ENCODE data around the gene KL.

GRCh38 chr13:33073338-33073737, 57.1 kb downstream of the KL start:
- TF ChIP-seq, protein P1, sequence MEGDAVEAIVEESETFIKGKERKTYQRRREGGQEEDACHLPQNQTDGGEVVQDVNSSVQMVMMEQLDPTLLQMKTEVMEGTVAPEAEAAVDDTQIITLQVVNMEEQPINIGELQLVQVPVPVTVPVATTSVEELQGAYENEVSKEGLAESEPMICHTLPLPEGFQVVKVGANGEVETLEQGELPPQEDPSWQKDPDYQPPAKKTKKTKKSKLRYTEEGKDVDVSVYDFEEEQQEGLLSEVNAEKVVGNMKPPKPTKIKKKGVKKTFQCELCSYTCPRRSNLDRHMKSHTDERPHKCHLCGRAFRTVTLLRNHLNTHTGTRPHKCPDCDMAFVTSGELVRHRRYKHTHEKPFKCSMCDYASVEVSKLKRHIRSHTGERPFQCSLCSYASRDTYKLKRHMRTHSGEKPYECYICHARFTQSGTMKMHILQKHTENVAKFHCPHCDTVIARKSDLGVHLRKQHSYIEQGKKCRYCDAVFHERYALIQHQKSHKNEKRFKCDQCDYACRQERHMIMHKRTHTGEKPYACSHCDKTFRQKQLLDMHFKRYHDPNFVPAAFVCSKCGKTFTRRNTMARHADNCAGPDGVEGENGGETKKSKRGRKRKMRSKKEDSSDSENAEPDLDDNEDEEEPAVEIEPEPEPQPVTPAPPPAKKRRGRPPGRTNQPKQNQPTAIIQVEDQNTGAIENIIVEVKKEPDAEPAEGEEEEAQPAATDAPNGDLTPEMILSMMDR (conservative IDR thresholded peaks at IDR 0.05; ENCODE audit: low read depth, low read length) = no peak
- no peak for TF ChIP-seq EZH2 (IDR thresholded peaks at IDR 0.05; ENCODE audit: borderline replicate concordance, low read depth, low read length, poor library complexity, severe bottlenecking)

Measured in A673 (cell line).